Smooth muscle cell (in vitro differentiated cells): ENCODE data around the gene SLF2. TPM values are rescaled to one million over a fixed set of nuclear protein-coding genes. Genes with fewer than 3 reads are reported as not detected.
A peak's percentile ranks its signal among the peaks of the same experiment; 100 is the strongest.

Experiments
- DNase-seq: peaks from one replicate; lab custom pipeline; 2025; ENCODE audit not compliant: unreplicated experiment; lab: John Stamatoyannopoulos, UW
- H2AFZ ChIP-seq: fragments of 200-600 bp; sonication (generic); 2 replicates; pipeline ENCODE4 v1.6.0; 2016; ENCODE audit warnings: antibody characterized with exemption, low read depth, mild to moderate bottlenecking
- H3F3A ChIP-seq: fragments of 200-600 bp; sonication (generic); 2 replicates; pipeline ENCODE4 v1.6.0; 2017; ENCODE audit warnings: antibody characterized with exemption, low read depth
- H3K27ac ChIP-seq: fragments of 200-600 bp; sonication (generic); 2 replicates; pipeline ENCODE4 v1.5.1; 2016; ENCODE audit warnings: low read depth, mild to moderate bottlenecking
- H3K27me3 ChIP-seq: fragments of 200-600 bp; sonication (generic); 2 replicates; pipeline ENCODE4 v1.6.1; 2016; ENCODE audit warnings: low read depth, mild to moderate bottlenecking
- H3K36me3 ChIP-seq: fragments of 200-600 bp; sonication (generic); 2 replicates; pipeline ENCODE4 v1.5.1; 2016; ENCODE audit warnings: low read depth
- H3K4me1 ChIP-seq: fragments of 200-600 bp; sonication (generic); 2 replicates; pipeline ENCODE4 v1.5.1; 2016; ENCODE audit warnings: low read depth
- H3K4me2 ChIP-seq: fragments of 200-600 bp; sonication (generic); 2 replicates; pipeline ENCODE4 v1.6.0; 2016; ENCODE audit warnings: mild to moderate bottlenecking
- H3K4me3 ChIP-seq: fragments of 200-600 bp; sonication (generic); 2 replicates; pipeline ENCODE4 v1.5.1; 2016; ENCODE audit warnings: mild to moderate bottlenecking
- H3K79me2 ChIP-seq: fragments of 200-600 bp; sonication (generic); 2 replicates; pipeline ENCODE4 v1.6.0; 2016; ENCODE audit warnings: low read depth, mild to moderate bottlenecking
- H3K9ac ChIP-seq: fragments of 200-600 bp; sonication (generic); 2 replicates; pipeline ENCODE4 v1.6.0; 2016; ENCODE audit warnings: low read depth
- H3K9me3 ChIP-seq: fragments of 200-600 bp; sonication (generic); replicated peaks from 2 replicates; pipeline ENCODE4 v1.5.1; 2016; ENCODE audit warnings: low read depth
- H4K20me1 ChIP-seq: fragments of 200-600 bp; sonication (generic); 2 replicates; pipeline ENCODE4 v1.6.0; 2016; ENCODE audit warnings: low read depth
- WGBS: methylation state at CpG from one replicate; pipeline ENCODE4 v1.1.7; 2016; ENCODE audit warnings: low lambda C conversion rate; 5-methylcytosine and 5-hydroxymethylcytosine counted together
- polyA plus RNA-seq: library from polyadenylated mRNA; unstranded; fragments of >200 nt; fragmentation: Nextera tagmentation; extraction: Ambion mirVana; gene quantifications from 2 replicates; pipeline ENCODE4 v1.2.1, GENCODE V29; 2016
- total RNA-seq: library from RNA; depleted of rRNA; stranded (reverse); fragments of >200 nt; gene quantifications from 2 replicates; pipeline ENCODE4 v1.2.3, GENCODE V29; 2014
- TF ChIP-seq, protein P1 (sequence below): fragments of 200-600 bp; sonication (generic); IDR thresholded peaks from 2 replicates; pipeline ENCODE4 v1.5.1; 2017; ENCODE audit warnings: borderline replicate concordance, mild to moderate bottlenecking, antibody characterized with exemption; ENCODE audit not compliant: insufficient read depth, poor library complexity, severe bottlenecking

SLF2 gene
- total and polyA plus RNA-seq, 2 experiments from 2014 or later = 8.1 to 24.9 TPM

DNA sequence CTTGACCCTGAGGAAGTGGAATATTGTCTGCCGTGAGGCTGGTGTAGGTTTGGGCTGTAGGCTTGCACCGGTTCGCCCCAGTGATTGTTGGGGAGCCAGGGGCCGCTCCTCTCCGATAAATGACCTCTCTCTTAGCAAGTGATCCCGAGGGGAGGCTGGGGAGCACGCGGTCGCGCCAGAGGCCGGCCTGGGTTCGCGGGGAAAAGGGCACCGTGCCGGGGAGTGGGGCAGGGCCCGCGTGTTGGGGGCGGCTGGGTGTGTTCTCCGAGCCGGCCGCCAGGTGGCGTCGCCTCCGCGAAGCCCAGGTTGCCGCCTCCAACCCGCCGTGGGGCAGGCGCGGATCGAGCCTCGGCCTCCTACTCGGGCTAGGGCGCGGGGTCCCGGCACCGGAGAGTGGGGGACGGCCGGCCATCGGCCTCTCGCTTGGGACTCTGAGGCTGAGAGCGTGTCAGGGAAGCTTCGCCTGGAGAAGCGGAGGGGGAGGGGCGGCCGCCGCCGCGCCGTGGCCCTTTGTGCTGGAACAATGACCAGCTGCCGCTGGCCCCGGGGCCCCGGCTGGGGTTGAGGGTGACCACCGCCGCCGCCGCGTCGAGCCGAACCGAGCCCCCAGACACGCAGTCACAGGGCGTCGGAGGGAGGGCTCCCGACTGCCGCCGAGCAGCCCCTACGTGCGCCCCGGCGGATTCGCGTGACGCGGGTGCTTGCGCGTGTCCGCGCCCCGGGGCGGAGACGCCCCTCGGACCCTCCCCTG lies 86.4 kb downstream of the SLF2 start:
- peak; percentile 65 for DNase-seq
- H3K4me1 ChIP-seq = peaks cover 27% of the 10 kb centered on the region
- TF ChIP-seq, protein P1, sequence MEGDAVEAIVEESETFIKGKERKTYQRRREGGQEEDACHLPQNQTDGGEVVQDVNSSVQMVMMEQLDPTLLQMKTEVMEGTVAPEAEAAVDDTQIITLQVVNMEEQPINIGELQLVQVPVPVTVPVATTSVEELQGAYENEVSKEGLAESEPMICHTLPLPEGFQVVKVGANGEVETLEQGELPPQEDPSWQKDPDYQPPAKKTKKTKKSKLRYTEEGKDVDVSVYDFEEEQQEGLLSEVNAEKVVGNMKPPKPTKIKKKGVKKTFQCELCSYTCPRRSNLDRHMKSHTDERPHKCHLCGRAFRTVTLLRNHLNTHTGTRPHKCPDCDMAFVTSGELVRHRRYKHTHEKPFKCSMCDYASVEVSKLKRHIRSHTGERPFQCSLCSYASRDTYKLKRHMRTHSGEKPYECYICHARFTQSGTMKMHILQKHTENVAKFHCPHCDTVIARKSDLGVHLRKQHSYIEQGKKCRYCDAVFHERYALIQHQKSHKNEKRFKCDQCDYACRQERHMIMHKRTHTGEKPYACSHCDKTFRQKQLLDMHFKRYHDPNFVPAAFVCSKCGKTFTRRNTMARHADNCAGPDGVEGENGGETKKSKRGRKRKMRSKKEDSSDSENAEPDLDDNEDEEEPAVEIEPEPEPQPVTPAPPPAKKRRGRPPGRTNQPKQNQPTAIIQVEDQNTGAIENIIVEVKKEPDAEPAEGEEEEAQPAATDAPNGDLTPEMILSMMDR = peak; percentile 93
- peaks cover 28% of the 10 kb centered on the region for H4K20me1 ChIP-seq
- H3K79me2 ChIP-seq = peaks cover 40% of the 10 kb centered on the region
- peak overlapping the region; percentile 98 for H3K9ac ChIP-seq
- peak overlapping the region; percentile 81 for H3K4me3 ChIP-seq
- H3K4me2 ChIP-seq = peak overlapping the region; percentile 93
- H3K27ac ChIP-seq = peak overlapping the region; percentile 97
- H2AFZ ChIP-seq = peak overlapping the region; percentile 71
- WGBS = 3% methylated on average over 39 of the region's 83 CpGs
- no peaks in the 10 kb centered on the region for H3K36me3 ChIP-seq
- H3K9me3 ChIP-seq = no peaks in the 10 kb centered on the region
- peaks cover 24% of the 10 kb centered on the region for H3F3A ChIP-seq
- no peaks in the 10 kb centered on the region for H3K27me3 ChIP-seq

DNA sequence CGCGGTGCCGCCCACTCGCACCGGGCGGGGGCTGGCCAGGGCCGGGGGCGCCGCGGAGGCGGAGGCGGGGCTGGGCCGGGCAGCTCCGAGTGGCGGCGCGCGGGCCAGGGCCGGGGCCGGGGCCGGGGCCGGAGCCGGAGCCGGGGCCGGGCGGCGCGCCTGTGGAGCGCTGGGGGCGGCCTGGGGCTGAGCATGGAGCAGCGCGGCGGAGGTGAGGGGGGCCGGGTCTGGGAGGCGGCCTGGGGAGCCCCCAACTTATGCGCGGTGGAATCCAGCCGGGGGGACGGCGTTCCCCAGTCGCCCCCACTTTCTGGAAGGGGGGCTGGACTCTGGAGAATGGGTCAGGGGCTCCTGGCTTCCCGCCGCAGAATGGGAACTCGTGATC lies 87.0 kb downstream of the SLF2 start, which contains the start of gene LZTS2:
Gene LZTS2 (plus strand): TSS at position 67 of the 385 bp plus-strand sequence. CDS start 2,731 bp downstream, outside the sequence.
- H4K20me1 ChIP-seq = peaks cover 33% of the 10 kb centered on the region
- H3K27ac ChIP-seq = peak within 1 kb of the TSS; percentile 97
- TF ChIP-seq, protein P1 = no peak
- H3K36me3 ChIP-seq = no peaks in the 10 kb centered on the region
- H3K9ac ChIP-seq = peak within 1 kb of the TSS; percentile 98
- H3K4me2 ChIP-seq = peak within 1 kb of the TSS; percentile 93
- DNase-seq = no peak
- WGBS = 3% methylated on average over 3 of the region's 44 CpGs
- no peaks in the 10 kb centered on the region for H3K27me3 ChIP-seq
- H2AFZ ChIP-seq = peak within 1 kb of the TSS; percentile 71
- H3F3A ChIP-seq = peaks cover 21% of the 10 kb centered on the region
- no peaks in the 10 kb centered on the region for H3K9me3 ChIP-seq
- peak within 1 kb of the TSS; percentile 81 for H3K4me3 ChIP-seq
- peaks cover 40% of the 10 kb centered on the region for H3K79me2 ChIP-seq
- H3K4me1 ChIP-seq = peaks cover 27% of the 10 kb centered on the region

DNA sequence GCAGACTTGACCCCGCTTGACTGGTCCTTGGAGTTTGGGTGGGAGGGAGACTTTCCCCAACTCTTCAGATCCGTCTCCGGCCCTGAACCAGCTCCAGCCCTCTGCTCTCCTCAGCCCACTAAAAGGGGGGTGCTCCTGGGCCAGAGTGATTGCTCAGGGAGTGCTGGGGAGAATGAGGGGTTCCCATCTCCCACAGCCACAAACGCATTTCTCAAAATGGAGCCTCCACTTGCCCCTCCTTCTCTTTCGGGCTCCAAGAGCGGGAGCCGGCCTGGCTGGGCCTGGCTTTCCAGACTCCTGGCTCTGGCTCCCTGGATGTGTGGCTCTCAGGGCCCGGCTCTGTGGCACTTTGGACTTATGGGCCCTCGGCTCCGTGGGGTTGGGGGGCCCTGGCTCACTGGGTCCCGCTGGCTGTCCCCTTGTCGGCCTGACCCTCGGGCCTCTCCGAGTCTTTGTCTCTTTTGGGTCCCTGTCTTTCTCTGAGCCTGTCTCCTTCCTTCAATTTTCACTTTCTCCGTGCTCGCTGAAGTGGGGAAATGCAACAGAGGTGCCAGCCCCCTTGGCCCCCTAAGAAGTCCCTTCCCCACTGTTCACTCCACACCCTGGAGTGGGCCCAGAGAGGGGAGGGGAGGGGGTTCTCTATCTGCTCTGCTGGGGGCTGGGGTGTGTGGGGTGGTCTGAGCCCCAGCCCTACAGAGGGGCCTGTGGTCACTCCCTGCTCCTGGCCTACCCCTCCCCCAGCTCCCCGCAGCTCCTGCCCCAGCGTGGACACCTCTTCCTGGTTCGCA lies 87.6 kb downstream of the SLF2 start:
- Histone ChIP-seq H3F3A (peaks cover 15% of the 10 kb centered on the region), H3K9ac (peak overlapping the region; percentile 92), H3K27me3 (no peaks in the 10 kb centered on the region), H4K20me1 (peaks cover 39% of the 10 kb centered on the region), H3K9me3 (no peaks in the 10 kb centered on the region), H3K79me2 (peaks cover 40% of the 10 kb centered on the region), H3K4me1 (peaks cover 27% of the 10 kb centered on the region), H3K4me3 (peak overlapping the region; percentile 81), H3K27ac (peak overlapping the region; percentile 97), H3K4me2 (peak overlapping the region; percentile 93), H2AFZ (peak overlapping the region; percentile 52), H3K36me3 (no peaks in the 10 kb centered on the region)
- WGBS = 12% methylated on average over 17 of the region's 19 CpGs
- TF ChIP-seq, protein P1 = no peak
- peak; percentile 51 for DNase-seq
